ENCODE data around the gene ETV5. TPM values are rescaled to one million over a fixed set of nuclear protein-coding genes. Genes with fewer than 3 reads are reported as not detected.
A peak's percentile ranks its signal among the peaks of the same experiment; 100 is the strongest.

The ETV5 gene
- polyA plus RNA-seq, 2 of the 4 experiments (the other 2 are of a cell fraction), result 20.5 to 54.7 TPM

GRCh38 chr3:186108941-186109865 is at the start of gene ETV5 (continued):
- TF ChIP-seq CHD2 (IDR thresholded peaks at IDR 0.05; ENCODE audit: low read length, partially characterized antibody) (no peak), FOSB (CRISPR knock-in tag; IDR thresholded peaks at IDR 0.05) (no peak), HOXA7 (CRISPR knock-in tag; IDR thresholded peaks at IDR 0.05) (no peak), E2F6 (IDR thresholded peaks at IDR 0.05; ENCODE audit: borderline replicate concordance, low read depth) (no peak), KDM1A (IDR thresholded peaks at IDR 0.05; ENCODE audit: low read depth) (no peak), CHD4 (IDR thresholded peaks at IDR 0.05; ENCODE audit: borderline replicate concordance) (no peak), RCOR1 (IDR thresholded peaks at IDR 0.05; ENCODE audit: low read depth, low read length) (no peak), HOXB5 (CRISPR knock-in tag; IDR thresholded peaks at IDR 0.05) (no peak), REST (IDR thresholded peaks at IDR 0.05) (no peak), GATA3 (IDR thresholded peaks at IDR 0.05; ENCODE audit: borderline replicate concordance) (no peak), ZNF302 (CRISPR knock-in tag; IDR thresholded peaks at IDR 0.05) (no peak), RARB (CRISPR knock-in tag; IDR thresholded peaks at IDR 0.05) (no peak), CBX8 (IDR thresholded peaks at IDR 0.05) (no peak), BHLHE40 (IDR thresholded peaks at IDR 0.05; ENCODE audit: low read depth, low read length) (no peak), CBX2 (IDR thresholded peaks at IDR 0.05; ENCODE audit: borderline replicate concordance, low read depth) (no peak), ELK1 (IDR thresholded peaks at IDR 0.05; ENCODE audit: low read depth, low read length) (no peak), JUN (IDR thresholded peaks at IDR 0.05) (peak in 1 of 2 experiments; percentile 66; a peak in 3 of 5 replicates), ZFP36 (IDR thresholded peaks at IDR 0.05; ENCODE audit: borderline replicate concordance, partially characterized antibody) (no peak), ATOH8 (CRISPR knock-in tag; IDR thresholded peaks at IDR 0.05; ENCODE audit: low read depth) (no peak), RNF2 (IDR thresholded peaks at IDR 0.05; ENCODE audit: borderline replicate concordance, low read depth) (no peak), FOXS1 (CRISPR knock-in tag; IDR thresholded peaks at IDR 0.05) (peak; percentile 48; the same call in 1 of the 2 replicates), POLR2AphosphoS2 (conservative IDR thresholded peaks at IDR 0.05; ENCODE audit: low read length) (no peak), EHMT2 (IDR thresholded peaks at IDR 0.05; ENCODE audit: low read depth) (no peak)

Data from A549 (cell line).